Kidney capillary endothelial cell (primary cell): ENCODE results near the gene SEPTIN5.
"Not testable (repeated sequence)": the region's sequence is repeated elsewhere in the genome, so short reads cannot be mapped to it uniquely, and the experiment has no call there.

ENCODE experiments used
- DNase-seq: peaks from one replicate; pipeline ENCODE4 v3.0.0-alpha.2; 2018; ENCODE audit warnings: low spot score

Gene SEPTIN5

DNA sequence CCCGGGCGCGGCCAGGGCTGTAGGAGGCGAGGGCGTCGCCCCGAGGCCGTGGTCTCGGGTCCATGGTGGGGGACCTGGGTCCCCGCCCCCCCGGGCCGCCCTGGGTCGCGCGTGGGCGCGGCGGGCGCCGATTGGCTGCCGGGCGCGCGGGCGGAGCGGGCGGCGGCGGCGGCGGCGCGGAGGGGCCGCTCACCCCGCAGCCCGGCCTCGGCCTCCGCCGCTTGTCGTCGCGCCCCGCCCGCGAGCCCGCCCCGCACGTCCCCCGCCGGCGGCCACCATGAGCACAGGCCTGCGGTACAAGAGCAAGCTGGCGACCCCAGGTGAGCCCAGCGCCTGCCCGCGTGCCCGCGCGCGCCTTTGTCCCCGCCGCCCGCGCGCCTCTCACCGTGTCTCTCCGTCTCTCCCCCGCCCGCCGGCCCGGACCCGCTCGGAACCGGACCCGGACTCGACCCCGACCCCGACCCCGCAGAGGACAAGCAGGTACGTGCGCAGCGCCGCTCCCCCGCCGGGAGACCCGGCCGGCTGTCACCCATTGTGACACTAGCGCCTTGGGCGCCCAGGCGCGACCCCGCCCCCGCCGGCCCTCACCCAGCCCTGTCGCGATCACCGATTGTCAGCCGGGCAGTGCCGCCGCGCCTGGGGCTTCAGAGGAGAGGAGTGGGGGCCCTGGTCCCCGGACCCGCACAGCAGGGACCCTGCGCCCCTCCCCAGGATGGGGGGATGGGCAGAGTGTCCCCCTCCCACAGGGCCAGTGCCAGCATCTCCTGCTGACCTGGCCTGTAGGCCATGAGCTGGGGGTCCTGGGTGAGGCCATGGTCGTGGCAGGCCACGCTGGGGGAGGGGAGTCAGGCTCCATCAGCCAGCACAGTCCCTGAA lies at the start of gene SEPTIN5:
Gene SEPTIN5 (plus strand): TSS at position 192 of the 876 bp plus-strand sequence. CDS start 86 bp downstream, at position 278.
- no peak for DNase-seq

DNA sequence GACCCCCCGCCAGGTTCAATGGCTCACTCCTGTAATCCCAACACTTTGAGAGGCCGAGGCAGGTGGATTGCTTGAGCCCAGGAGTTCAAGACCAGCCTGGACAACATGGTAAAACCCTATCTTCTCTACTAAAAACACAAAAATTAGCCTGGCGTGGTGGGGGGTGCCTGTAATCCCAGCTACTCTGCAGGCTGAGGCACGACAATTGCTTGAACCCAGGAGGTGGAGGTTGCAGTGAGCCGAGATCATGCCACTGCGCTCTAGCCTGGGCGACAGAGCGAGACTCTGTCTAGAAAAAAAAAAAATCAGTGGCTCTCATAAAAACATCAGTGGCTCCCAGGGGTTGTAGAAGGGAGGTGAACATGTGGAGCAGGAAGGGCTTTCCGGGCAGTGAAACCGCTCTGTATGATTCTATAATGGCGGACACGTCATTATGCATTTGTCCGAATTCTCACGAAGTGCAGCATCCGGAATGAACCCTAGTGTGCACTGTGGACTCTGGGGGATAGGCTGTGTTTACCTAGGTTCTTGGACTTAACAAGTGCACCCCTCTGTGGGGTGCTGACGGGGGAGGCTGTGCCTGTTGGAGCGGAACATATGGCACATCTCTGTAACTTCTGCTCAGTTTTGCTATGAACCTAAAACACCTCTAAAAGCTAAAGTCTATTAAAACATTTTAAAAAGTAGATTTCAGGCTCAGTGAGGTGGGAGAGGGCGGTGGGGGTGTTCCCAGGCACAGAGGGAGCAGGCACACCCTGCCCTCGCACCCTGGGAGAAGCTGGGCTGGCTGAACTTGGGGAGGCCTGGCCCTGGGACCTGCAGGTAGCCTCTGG lies 49.1 kb upstream of the SEPTIN5 start:
- no peak for DNase-seq

DNA sequence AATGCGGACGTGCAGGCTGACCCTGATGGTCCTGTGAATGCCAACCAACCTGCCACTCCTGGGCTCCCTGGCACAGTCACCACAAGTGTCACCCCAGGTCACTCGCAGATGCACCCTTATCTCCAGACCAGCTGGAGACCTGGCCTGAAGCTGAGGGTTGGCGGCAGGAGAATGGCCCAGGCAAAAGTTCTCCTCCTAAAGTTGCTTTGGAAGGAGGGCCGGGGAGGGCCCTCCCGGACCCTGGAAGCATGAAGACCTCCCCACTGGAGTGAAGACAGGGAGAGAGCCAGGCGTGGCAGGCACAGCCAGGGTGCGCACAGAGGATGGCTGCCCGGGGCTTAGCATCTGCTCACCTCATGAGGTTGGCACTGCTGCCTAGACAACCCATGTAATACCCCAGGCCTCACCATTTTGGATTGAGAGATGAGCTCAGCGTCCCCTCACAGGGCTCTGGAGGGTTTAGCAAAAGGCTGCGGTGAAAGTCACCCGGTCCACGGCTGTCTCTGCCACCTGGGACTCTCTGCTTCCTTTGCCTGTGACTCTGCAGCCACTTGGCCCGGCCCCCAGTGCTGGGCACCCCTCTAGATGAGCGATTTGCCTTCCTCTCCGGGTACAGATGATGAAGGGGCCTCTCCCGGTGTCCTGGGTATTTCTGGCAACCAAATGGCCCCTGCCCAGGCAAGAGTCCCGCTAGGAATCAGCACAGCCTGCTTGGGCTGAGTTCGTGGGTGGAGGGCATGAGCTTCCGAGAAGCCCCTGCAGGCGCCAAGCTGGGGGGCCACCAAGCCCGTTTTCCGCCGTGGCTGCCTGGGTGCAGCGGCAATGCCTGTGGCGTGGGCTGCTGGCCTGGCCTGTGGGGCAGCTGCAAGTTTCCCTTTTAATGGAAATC lies 48.3 kb upstream of the SEPTIN5 start:
- DNase-seq, result no peak

DNA sequence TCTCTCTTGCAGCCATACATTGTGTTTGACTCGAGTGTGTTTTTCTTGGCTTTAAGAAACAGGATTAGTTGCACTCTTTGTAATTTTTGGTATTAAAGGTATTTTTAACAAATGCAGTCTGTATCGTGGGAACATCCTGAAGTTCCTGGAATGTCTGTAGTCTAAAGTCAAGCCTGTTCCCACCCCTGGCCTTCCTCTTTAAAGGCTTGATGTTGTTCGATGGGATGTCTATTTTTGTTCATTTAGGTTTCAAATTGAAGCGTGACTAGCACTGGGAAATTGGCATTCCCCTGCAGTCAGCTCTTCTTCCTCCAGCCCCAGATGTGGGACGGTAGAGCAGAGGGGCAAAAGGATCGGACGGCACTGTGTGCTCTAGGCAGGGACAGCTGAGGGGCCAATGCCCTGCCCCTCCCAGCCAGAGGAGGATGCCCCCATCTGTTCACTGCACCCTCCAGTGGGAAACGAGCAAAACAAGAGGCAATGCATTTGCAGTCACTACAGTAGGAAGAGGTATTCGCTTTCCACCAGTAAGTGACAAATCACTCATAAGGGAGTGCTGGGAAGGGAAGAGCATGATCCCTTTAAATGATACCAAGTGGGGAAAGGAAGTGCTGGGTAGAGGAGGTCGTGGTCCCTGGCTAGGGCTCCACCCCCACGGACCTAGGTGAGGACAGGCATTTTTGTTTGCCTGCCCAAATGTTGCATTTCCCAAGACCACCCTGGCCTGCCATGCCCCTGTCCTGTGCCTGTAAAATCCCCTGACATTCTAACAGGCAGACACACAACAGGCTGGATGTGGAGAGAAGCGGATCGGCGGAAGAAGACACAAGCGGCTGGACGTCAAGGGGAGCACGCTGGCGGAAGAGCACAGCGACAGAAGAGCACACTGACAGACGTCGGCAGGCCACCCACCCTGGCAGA lies 47.4 kb upstream of the SEPTIN5 start:
- DNase-seq, result no peak

DNA sequence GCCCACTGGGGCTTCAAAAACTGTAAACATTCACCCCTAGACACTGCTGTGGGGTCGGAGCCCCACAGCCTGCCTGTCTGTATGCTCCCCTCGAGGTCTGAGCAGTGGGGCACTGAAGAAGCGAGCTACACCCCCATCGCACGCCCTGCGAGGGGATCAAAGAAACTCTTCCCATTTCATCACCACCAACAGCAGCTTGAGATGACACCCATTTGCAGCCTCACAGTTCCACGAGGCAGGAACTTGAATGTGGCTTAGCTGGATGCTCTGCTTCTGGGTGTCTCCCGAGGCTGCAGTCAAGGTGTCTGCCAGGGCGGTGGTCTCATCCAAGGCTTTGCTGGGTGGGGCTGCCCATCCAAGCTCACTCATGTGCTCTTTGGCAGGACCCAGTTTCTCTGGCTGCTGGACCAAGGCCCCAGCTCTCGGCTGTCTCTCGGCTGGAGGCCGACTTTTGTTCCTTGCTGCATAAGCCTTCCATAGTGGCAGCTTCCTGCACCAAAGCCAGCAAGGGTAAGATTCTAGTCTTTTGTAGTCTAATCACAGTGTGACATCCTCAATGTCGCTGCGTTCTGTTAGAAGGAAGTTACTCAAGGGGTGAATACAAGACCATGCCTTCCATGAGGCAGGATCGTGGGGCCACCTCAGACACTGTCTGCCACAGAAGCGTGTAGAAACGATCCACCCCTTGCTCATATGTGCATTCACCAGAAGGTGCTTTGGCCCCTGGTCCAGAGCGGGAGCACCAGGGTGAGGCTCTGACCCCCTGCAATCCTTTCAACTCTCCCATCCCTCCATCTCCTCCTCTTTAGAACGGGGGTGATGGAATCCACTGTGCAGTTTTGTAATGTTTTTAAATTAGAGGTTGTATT lies 46.2 kb upstream of the SEPTIN5 start:
- DNase-seq, result no peak

DNA sequence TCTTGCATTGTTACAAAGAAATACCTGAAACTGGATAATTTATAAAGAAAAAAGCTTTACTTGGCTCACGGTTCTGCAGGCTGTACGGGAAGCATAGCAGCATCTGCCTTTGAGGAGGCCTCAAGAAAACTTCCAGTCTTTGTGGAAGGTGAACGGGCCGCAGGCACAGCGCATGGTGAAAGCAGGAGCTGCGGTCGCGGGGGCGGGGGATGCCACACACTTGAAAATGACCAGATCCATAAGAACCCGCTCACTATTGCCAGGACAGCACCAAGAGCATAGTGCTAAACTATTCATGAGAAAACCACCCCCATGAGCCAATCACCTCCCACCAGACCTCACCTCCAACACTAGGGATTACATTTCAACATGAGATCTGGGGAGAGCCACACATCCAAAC lies 45.6 kb upstream of the SEPTIN5 start:
- DNase-seq, result no peak

DNA sequence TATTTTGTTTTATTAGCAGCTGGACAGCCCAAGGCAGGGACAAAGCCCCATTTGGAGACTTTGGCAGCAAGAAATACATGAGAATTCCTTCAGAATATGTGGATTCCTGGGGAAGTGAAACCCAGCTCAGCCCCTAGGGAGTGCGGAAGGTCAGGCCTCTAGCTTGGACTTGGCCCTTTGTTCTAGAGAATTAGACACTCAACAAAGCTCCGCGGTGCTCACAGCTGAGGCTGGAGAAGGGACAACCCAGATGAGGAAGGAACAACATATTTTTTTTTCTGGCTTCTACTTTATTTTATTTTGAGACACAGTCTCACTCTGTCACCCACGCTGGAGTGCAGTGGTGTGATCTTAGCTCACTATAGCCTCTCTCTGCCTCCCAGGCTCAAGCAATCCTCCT lies 44.7 kb upstream of the SEPTIN5 start:
- no peak for DNase-seq

DNA sequence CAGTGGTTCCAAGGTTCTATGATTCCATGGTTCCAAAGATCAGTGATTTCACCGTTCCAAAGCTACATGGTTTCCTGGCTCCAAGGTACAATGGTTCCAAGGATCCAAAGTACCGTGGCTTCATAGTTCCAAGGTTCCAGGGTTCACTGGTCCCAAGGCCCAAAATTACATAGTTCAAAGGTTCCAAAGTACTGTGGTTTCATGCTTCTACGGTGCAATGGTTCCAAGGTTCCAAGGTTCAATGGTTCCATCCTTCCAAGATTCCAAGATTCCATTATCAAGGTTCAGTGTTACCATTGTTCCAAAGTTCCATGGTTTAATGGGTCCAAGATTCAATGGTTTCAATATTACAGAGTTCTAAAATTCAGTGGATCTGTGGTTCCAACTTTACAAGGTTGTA lies 43.0 kb upstream of the SEPTIN5 start:
- DNase-seq, result no peak

DNA sequence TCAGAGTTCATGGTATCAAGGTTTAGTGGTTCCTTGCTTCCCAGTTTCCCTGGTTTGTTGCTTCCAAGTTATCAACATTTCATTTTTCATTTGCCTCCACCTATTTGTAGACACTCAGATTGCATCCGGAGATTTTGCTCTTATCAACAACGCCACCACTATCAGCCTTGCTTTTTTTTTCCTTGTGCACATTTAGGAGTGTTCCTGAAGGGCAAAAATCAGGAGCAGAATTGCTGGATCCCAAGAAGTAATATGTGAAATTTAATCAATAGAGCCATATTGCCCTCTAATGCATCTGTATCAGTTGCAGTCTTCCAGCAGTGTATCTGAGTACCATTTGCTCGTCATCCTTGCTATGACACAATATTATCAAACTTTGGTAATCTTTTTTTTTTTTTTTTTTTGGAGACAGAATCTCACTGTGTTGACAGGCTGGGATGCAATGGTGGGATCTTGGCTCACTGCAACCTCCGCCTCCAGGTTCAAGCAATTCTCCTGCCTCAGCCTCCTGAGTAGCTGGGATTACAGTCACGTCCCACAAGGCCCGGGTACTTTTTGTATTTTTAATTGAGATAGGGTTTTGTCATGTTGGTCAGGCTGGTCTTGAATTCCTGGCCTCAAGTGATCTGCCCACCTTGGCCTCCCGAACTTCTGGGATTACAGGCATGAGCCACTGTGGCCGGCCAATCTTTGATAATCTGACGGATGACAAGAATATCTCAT lies 42.1 kb upstream of the SEPTIN5 start:
- DNase-seq, result no peak

DNA sequence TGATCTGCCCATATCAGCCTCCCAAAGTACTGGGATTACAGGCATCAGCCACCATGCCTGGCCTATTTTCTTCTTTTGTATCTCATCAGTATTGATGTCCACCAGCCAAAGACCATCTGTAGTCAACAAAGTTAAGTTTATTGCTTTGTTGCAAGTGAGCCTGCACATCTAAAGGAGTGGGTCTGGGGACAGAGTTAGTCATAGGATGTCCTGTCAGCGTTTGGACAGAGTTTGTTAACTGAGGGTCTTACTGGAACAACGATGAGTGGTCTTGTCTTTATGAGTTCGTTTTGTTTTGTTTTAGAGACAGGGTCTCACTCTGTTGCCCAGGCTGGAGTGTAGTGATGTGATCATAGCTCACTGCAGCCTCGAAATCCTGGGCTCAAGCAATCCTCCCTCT lies 40.6 kb upstream of the SEPTIN5 start:
- DNase-seq, result no peak

DNA sequence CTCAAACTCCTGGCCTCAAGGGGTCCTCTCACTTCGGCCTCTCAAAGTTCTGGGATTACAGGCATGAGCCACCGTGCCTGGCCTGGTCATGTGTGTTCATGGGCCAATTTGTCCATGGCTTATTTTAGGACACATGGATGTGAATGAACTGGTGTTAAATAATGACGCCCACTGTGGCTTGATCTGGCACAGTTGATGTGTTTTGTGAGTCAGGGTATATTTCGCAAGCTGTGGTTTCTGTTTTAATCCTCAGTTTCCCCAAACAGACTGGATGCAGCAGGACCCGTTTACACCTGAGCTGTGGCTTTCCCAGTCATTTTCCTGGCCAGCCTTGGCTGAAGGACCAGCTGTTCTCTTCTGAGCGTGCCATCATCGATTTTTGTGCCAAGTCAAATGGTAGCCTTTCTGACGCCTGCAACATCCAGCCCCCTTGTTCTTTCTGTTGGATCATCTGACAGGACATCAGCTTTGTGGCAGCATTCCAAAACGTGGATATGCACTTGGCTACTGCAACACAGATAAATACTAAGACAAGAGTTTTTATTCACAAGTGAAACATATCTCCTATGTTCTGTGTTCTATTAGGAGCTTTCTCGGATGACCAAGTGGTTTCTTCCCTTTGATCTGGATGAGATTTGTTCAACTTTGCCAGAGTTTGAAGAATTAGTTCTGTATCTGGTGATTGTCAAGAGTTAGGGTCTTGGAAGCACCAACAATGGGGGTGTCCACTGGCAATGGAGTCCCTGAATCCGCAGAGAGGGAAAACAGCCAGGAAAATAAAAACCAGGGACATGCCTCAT lies 40.0 kb upstream of the SEPTIN5 start:
- DNase-seq, result no peak

DNA sequence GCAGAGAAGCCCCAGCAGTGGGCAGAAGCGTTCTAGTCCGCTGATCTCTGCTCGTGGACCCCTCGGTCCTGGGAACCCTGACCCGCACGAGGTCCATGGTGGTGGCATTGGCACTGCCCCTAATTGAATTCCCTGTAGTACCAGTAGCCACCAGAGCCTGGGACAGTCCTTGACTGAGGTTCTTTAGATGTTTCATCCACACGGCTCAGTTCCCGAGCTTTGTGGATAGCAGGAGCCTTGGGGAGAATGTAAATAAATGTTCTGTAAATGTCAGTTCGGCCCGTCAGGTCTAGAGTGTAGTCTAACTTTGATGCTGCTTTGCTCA lies 39.4 kb upstream of the SEPTIN5 start:
- no peak for DNase-seq

DNA sequence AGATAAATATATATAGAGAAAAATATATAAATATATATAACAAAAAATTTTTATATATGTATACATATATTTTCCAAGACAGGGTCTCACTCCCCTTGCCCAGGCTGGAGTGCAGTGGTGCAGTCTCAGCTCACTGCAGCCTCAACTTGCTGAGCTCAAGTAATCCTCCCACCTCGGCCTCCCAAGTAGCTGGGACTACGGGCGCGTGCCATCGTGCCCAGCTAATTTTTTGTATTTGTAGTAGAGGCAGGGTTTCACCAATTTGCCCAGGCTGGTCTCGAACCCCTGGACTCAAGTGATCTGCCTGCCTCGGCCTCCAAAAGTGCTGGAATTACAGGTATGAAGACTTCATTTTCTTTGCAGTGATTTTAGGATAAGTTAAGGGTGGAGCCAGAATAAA lies 38.9 kb upstream of the SEPTIN5 start:
- no peak for DNase-seq

DNA sequence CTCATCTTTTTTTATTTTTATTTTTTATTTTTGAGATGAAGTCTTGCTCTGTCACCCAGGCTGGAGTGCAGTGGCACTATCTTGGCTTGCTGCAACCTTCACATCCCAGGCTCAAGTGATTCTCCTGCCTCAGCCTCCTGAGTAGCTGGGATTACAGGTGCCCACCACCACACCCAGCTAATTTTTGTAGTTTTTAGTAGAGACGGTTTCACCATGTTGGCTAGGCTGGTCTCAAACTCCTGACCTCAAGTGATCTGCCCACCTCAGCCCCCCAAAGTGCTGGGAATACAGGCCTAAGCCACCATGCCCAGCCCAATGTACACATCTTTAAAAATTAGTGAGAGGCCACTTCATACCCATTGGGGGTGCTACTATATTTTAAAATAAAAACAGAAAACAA lies 37.9 kb upstream of the SEPTIN5 start:
- not testable (repeated sequence) for DNase-seq

DNA sequence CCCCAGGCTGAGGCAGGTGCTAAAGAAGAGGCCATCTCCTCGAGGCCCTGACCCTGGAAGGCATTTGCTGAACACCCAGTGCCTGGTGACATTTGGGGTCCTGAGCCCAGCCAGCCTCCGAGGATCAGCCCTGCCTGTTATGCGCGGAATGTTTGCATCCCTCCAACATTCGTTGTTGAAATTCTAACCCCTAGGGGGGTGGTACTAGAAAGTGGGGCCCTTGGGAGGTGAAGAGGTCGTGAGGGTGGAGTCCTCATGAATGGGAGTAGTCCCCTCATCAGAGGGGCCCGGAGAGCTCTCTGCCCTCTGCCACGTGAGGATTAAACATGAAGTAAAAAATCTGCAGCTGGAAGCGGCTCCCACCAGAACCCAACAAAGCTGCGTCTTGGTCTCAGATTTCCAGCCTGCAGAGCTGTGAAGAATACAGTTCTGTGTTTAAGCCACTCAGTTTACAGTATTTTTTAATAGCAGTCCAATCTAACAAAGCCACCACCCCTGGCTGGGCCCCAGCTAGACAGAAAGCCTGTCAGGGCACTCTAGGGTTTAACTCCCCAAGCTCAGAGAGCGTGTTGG lies 35.3 kb upstream of the SEPTIN5 start:
- no peak for DNase-seq

DNA sequence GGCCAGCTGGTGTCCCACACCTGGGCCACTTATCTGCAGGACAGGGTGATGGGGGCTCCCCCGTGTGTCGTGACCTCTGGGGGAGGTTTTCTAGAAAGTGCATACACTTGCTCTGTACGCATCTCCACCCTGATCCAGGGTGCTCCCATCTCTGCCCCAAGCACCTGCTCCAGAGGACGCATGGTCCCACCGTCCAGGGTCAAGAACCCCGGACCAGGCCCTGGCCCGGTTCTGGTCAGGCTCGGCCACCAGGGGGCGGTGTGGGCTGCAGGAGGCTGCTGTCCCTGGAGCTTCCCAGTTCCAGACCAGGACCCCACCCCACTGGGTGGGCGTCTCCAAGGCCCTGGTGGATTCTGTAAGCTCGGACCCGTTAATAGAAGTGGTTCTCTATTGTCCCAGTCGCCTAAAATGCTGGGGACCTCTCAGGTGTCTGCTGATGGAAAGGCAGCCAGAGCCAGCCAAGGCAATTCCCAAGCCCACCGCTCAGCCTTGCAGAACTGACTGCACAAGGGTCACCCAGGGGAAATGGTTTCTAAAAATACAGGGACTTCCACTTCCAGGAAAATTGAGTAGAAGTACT lies 34.7 kb upstream of the SEPTIN5 start:
- no peak for DNase-seq

DNA sequence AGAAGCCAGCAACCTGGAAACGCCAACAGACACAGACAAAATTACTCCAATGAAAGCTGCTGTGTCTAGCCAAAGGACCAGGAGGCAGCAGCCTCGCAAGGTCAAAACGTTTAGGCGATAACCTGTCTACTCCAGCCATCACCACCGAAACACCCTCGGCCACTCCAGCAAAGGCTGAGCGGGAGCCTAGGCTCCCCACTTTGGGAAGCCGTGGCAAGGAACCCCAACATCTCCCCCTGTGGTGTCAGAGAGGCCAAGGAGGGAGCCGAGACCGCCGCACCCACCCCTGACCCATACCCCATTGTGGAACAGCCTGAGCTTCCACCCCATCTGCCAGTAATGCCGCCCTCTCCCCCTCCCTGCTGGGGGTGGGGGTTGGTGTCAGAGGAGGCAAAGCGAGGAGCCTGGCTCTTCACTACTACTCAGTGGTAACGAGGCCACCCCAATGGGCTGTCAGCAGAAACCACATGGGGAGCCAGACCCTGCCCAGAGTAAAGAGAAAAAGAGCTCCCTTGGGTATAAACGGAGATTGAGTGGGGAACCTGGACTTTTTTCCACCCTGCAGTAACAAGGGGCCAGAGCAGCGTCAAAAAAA lies 33.9 kb upstream of the SEPTIN5 start:
- no peak for DNase-seq
